ENCODE measurements around the gene PRDM12.
"Not testable (repeated sequence)": the region's sequence is repeated elsewhere in the genome, so short reads cannot be mapped to it uniquely, and the experiment has no call there.

PRDM12 gene

GRCh38 chr9:130665431-130666392 lies 1.3 kb downstream of the PRDM12 start:
- no peak for DNase-seq

GRCh38 chr9:130666393-130667119 lies 2.2 kb downstream of the PRDM12 start:
- DNase-seq: no peak

GRCh38 chr9:130667120-130667435 lies 2.7 kb downstream of the PRDM12 start:
- DNase-seq: no peak

- DNase-seq: no peak
Observed at GRCh38 chr9:130668196-130668595, 3.8 kb downstream of the PRDM12 start.

GRCh38 chr9:130668659-130669058 lies 4.3 kb downstream of the PRDM12 start:
- DNase-seq: no peak

- DNase-seq: no peak
Observed at GRCh38 chr9:130669965-130670364, 5.6 kb downstream of the PRDM12 start.

- no peak for DNase-seq
Observed at GRCh38 chr9:130670644-130671043, 6.2 kb downstream of the PRDM12 start.

GRCh38 chr9:130672466-130672865 lies 8.1 kb downstream of the PRDM12 start:
- DNase-seq: no peak

GRCh38 chr9:130672933-130673615 lies 8.7 kb downstream of the PRDM12 start:
- no peak for DNase-seq

GRCh38 chr9:130675396-130675795 lies 11.0 kb downstream of the PRDM12 start:
- no peak for DNase-seq

- DNase-seq: no peak
Observed at GRCh38 chr9:130677252-130677651, 12.9 kb downstream of the PRDM12 start.

- DNase-seq: peak; percentile 45
Observed at GRCh38 chr9:130680836-130681768, 16.7 kb downstream of the PRDM12 start.

GRCh38 chr9:130681769-130682420 lies 17.5 kb downstream of the PRDM12 start:
- no peak for DNase-seq

GRCh38 chr9:130682421-130683121 lies 18.2 kb downstream of the PRDM12 start:
- peak; percentile 62 for DNase-seq

GRCh38 chr9:130685104-130685503 lies 20.7 kb downstream of the PRDM12 start:
- DNase-seq: no peak

- not testable (repeated sequence) for DNase-seq
Observed at GRCh38 chr9:130685945-130686344, 21.6 kb downstream of the PRDM12 start.

GRCh38 chr9:130687615-130688014 lies 23.2 kb downstream of the PRDM12 start:
- no peak for DNase-seq

GRCh38 chr9:130688072-130688471 lies 23.7 kb downstream of the PRDM12 start:
- DNase-seq: no peak

- no peak for DNase-seq
Observed at GRCh38 chr9:130689572-130689936, 25.2 kb downstream of the PRDM12 start.

- peak; percentile 67 for DNase-seq
Observed at GRCh38 chr9:130689937-130690700, 25.7 kb downstream of the PRDM12 start.

All from NCI-H1417 treated with DMSO at 0.1 percent for 48 hours (cell line).